Measurements from ENCODE around the gene SPTLC1.

Gene SPTLC1

GRCh38 chr9:92132501-92132900 is 17.3 kb upstream of the SPTLC1 start:
- Histone ChIP-seq H3K4me2 (ENCODE audit: low read length) (no peak overlapping the region), H3K4me1 (ENCODE audit: low read length) (no peaks in the 10 kb centered on the region), H3K27me3 (ENCODE audit: low read depth, low read length) (no peaks in the 10 kb centered on the region), H3K4me3 (ENCODE audit: low read length) (no peak overlapping the region), H3K79me2 (ENCODE audit: low read length) (no peaks in the 10 kb centered on the region), H4K20me1 (ENCODE audit: insufficient read depth, low read length) (no peaks in the 10 kb centered on the region), H3K9me3 (ENCODE audit: insufficient read depth, low read length) (no peaks in the 10 kb centered on the region), H3K9ac (ENCODE audit: low read length) (no peak overlapping the region), H3K36me3 (replicated peaks; ENCODE audit: low read depth, low read length) (no peaks in the 10 kb centered on the region), H3K27ac (ENCODE audit: low read length) (no peak overlapping the region), H2AFZ (ENCODE audit: low read depth, low read length) (no peak overlapping the region)
- TF ChIP-seq EZH2phosphoT487 (IDR thresholded peaks at IDR 0.05; ENCODE audit: low read depth) (no peak), CTCF (IDR thresholded peaks at IDR 0.05; ENCODE audit: low read depth, low read length) (no peak)

- H3K9me3 ChIP-seq (ENCODE audit: insufficient read depth, low read length), result no peaks in the 10 kb centered on the region
- no peak overlapping the region for H3K27ac ChIP-seq (ENCODE audit: low read length)
- H4K20me1 ChIP-seq (ENCODE audit: insufficient read depth, low read length), result no peaks in the 10 kb centered on the region
- H3K4me3 ChIP-seq (ENCODE audit: low read length), result no peak overlapping the region
- H3K27me3 ChIP-seq (ENCODE audit: low read depth, low read length), result no peaks in the 10 kb centered on the region
- no peaks in the 10 kb centered on the region for H3K4me1 ChIP-seq (ENCODE audit: low read length)
- no peak overlapping the region for H3K9ac ChIP-seq (ENCODE audit: low read length)
- TF ChIP-seq EZH2phosphoT487 (IDR thresholded peaks at IDR 0.05; ENCODE audit: low read depth), result no peak
- TF ChIP-seq CTCF (IDR thresholded peaks at IDR 0.05; ENCODE audit: low read depth, low read length), result no peak
- H3K36me3 ChIP-seq (replicated peaks; ENCODE audit: low read depth, low read length), result no peaks in the 10 kb centered on the region
- H3K4me2 ChIP-seq (ENCODE audit: low read length), result no peak overlapping the region
- peak overlapping the region; percentile 31; the same call in 1 of the 2 replicates for H2AFZ ChIP-seq (ENCODE audit: low read depth, low read length)
- H3K79me2 ChIP-seq (ENCODE audit: low read length), result no peaks in the 10 kb centered on the region
Measured at GRCh38 chr9:92122800-92123199, 7.6 kb upstream of the SPTLC1 start.

- Histone ChIP-seq H3K27ac (ENCODE audit: low read length) (no peak overlapping the region), H3K36me3 (replicated peaks; ENCODE audit: low read depth, low read length) (no peaks in the 10 kb centered on the region), H3K79me2 (ENCODE audit: low read length) (no peaks in the 10 kb centered on the region), H3K27me3 (ENCODE audit: low read depth, low read length) (no peaks in the 10 kb centered on the region), H4K20me1 (ENCODE audit: insufficient read depth, low read length) (no peaks in the 10 kb centered on the region), H3K4me1 (ENCODE audit: low read length) (no peaks in the 10 kb centered on the region), H2AFZ (ENCODE audit: low read depth, low read length) (no peak overlapping the region), H3K4me3 (ENCODE audit: low read length) (no peak overlapping the region), H3K9me3 (ENCODE audit: insufficient read depth, low read length) (no peaks in the 10 kb centered on the region), H3K4me2 (ENCODE audit: low read length) (no peak overlapping the region), H3K9ac (ENCODE audit: low read length) (no peak overlapping the region)
- TF ChIP-seq EZH2phosphoT487 (IDR thresholded peaks at IDR 0.05; ENCODE audit: low read depth), result no peak
- TF ChIP-seq CTCF (IDR thresholded peaks at IDR 0.05; ENCODE audit: low read depth, low read length), result no peak
Measured at GRCh38 chr9:92122061-92122460, 6.8 kb upstream of the SPTLC1 start.

GRCh38 chr9:92121265-92121664 is 6.1 kb upstream of the SPTLC1 start:
- Histone ChIP-seq H3K79me2 (ENCODE audit: low read length) (no peaks in the 10 kb centered on the region), H3K4me3 (ENCODE audit: low read length) (no peak overlapping the region), H3K4me1 (ENCODE audit: low read length) (0 out of 2 replicates have a peak, but pooled peaks cover under 1% of the 10 kb centered on the region), H3K9me3 (ENCODE audit: insufficient read depth, low read length) (no peaks in the 10 kb centered on the region), H4K20me1 (ENCODE audit: insufficient read depth, low read length) (no peaks in the 10 kb centered on the region), H3K27me3 (ENCODE audit: low read depth, low read length) (no peaks in the 10 kb centered on the region), H3K36me3 (replicated peaks; ENCODE audit: low read depth, low read length) (no peaks in the 10 kb centered on the region), H3K9ac (ENCODE audit: low read length) (no peak overlapping the region), H3K27ac (ENCODE audit: low read length) (no peak overlapping the region), H2AFZ (ENCODE audit: low read depth, low read length) (no peak overlapping the region), H3K4me2 (ENCODE audit: low read length) (no peak overlapping the region)
- TF ChIP-seq CTCF (IDR thresholded peaks at IDR 0.05; ENCODE audit: low read depth, low read length), result no peak
- no peak for TF ChIP-seq EZH2phosphoT487 (IDR thresholded peaks at IDR 0.05; ENCODE audit: low read depth)

Measured in OCI-LY3 (cell line).